ENCODE measurements around the gene OTUB1.

- TF ChIP-seq CTCF (IDR thresholded peaks at IDR 0.05), result no peak
- TF ChIP-seq POLR2A (IDR thresholded peaks at IDR 0.05), result no peak
- TF ChIP-seq EP300 (IDR thresholded peaks at IDR 0.05), result no peak
These were observed 30.0 kb downstream of the OTUB1 start for GRCh38 chr11:64015935-64016845.

Measured in tibial nerve (tissue), 4 donors.